Left renal cortex interstitium (tissue), 4 donors: Measurements from ENCODE around the gene ZNF236. TPM values are rescaled to one million over a fixed set of nuclear protein-coding genes. Genes with fewer than 3 reads are reported as not detected.
"Not testable (repeated sequence)": the region's sequence is repeated elsewhere in the genome, so short reads cannot be mapped to it uniquely, and the experiment has no call there.

Experiments used
- DNase-seq, 4 donors: peaks; one replicate each; pipeline ENCODE4 v3.0.0-alpha.2; 2013; ENCODE audit warnings: low read depth in 4 of 4, low spot score in 2 of 4, missing footprints in 1 of 4
- polyA plus RNA-seq, 4 donors: library from polyadenylated mRNA; unstranded; fragments of 120-200 nt; gene quantifications; one replicate each; pipeline ENCODE4 v1.2.1, GENCODE V29; 2013; ENCODE audit not compliant: insufficient read length in 4 of 4

The ZNF236 gene
- polyA plus RNA-seq, 4 donors = 8.4 to 13.1 (median 10.2) TPM

DNA sequence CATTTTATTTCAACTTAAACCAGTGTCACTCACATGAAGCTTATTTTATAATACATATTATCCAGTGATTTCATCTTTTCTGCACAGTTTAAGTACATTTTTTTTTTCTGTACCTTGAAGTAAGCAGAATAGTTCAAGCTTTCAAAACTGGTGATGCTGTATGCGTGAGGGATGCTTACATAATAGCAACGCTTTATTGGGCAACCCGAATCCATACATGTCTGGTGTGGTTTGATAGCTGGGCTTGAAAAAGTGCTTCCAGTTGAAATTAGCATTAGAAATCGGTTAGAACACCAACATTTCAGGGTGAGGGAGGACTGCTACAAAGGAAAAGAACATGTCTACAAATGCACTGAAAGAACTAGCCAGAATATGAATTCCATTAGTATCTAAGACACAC, 192.8 kb downstream of the ZNF236 start:
- DNase-seq = no peak

DNA sequence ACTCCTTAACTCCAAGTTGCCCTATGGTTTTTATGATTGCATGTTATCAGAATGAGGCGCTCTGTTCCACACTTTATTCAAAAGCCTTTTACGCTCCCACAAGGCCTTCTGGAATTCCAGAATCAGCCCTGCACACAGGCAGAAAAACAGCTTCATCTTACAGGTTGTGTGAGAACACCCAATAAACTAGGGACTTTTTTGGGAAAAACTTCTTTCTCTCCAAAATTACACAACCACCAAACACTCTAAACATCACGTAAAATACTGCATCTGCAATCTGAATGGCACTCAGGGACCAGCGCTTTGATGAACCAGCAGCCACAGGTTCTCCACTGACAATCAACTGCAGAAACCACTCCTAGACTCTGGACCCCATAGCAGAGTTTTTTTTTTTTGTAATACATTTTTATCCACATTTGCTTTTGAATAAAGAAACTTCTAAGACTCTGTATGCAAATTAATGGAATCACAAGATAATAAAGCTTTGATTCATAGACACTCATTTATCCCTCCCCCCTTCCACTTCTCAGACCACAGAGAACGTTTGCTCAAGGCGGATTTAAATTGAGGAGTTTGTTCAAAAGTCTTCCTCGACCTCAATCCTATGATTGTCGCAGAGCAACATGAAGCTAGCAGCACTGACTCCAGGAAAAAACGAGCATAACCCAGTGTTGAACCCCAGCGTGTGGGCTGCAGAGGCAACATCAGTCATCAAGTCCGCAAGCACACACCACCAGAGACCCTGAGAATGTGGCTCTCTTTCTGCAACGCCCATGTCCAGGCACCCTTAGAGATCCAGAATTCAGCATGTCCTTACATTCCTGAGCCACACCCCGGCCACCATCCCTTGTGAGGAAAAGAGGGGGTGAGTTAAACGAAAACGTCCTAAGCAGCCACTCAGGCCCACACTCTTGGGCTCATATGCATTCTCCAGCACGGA, 193.7 kb downstream of the ZNF236 start:
- no peak for DNase-seq

DNA sequence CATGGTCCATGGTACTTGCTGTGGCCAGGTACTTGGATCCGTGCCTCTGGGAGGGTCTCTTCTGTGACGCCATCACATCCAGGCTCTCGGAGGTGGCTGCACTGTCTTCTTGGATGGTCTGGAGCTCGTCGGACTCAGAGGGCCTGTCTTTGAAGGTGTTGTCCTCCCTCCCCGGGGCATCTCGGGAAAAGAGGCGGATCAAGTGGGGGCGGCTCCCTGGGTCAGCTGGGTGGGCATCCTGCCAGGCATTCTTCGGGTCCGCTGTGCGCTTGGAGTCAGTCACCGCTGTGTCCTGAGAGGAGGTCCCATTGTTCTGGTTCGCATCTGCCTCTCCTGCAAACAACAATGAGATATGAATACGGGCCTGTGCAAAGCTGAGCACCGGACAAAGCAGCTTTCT, 194.6 kb downstream of the ZNF236 start:
- no peak for DNase-seq

DNA sequence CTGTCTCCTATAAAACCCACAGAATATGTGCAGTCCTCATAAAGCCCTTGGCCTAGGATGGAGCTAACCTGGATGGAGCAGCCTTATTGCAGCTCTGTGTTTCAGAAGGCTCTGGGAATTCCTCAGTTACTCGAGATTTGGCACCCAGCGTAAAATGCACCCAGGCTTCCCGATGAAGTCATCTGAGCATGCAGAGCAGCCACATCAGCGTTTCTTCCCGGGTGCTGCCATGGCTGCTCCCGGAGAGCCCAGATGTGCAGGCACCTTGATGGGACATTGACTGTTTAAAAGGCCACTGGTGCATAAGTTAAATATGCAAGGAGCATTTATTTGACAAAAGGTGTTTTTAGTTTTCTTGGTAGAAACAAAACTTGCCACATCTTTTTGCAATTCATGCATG, 195.0 kb downstream of the ZNF236 start:
- DNase-seq = no peak

DNA sequence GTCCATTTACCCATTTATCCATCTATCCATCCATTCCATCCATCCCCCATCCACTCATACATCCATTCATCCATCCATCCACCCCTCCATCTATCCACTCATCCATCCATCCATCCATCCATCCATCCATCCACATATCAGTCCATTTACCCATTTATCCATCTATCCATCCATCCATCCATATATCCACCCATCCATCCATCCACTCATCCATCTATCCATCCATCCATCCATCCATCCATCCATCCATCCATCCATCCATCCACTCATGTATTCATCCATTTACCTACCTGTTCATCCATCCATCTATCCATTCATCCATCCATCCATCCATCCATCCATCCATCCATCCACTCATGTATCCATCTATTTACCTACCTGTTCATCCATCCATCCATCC, 196.3 kb downstream of the ZNF236 start:
- DNase-seq = not testable (repeated sequence)

DNA sequence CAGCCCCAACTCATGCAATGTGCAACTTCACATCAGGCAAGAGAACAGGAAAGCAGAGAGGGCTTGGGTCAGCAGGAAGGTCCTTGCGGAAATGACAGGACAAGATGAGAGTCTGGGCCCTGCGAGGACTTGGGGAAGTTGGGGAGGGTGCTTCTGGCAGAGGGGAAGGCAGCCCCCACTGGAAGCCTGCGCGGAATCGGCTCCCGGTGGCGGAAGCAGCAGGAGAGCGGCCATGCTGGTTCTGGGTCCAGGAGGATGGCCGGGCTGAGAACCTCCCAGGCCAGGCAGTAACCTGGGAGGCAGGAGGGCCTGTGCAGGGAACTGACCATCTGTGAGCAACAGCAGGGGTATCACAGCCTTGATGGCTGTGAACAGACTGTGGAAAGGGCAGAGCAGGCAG, 197.3 kb downstream of the ZNF236 start:
- DNase-seq = no peak
